Heart right ventricle (tissue), 16 donors: Measurements from ENCODE around the gene PACS1. TPM values are rescaled to one million over a fixed set of nuclear protein-coding genes. Genes with fewer than 3 reads are reported as not detected.

Experiments
- ATAC-seq, 8 donors: fragments of 200-7000 bp; cut with Tn5 transposase; one replicate each; pipeline ENCODE4 v1.9.1; 2020; ENCODE audit warnings: mild to moderate bottlenecking in 8 of 8, moderate library complexity in 8 of 8, moderate number of reproducible peaks in 1 of 8
- DNase-seq, 2 donors: peaks; one replicate each; pipeline ENCODE4 v3.0.0-alpha.2; 2020
- H3K27ac ChIP-seq, 10 donors: fragments of 200-600 bp; sonication (generic) in 2 of 10; one replicate each; pipeline versions ENCODE4 v1.5.0 to v1.8.0; 2020 to 2022; ENCODE audit warnings: mild to moderate bottlenecking in 3 of 10
- H3K27me3 ChIP-seq, 7 donors: fragments of 200-600 bp; one replicate each; pipeline ENCODE4 v1.8.0; 2021 to 2022; ENCODE audit warnings: mild to moderate bottlenecking in 2 of 7
- H3K36me3 ChIP-seq, 9 donors: fragments of 200-600 bp; sonication (generic) in 1 of 9; one replicate each; pipeline versions ENCODE4 v1.5.0 to v1.8.0; 2020 to 2022; ENCODE audit warnings: mild to moderate bottlenecking in 2 of 9
- H3K4me1 ChIP-seq, 9 donors: fragments of 200-600 bp; sonication (generic) in 1 of 9; one replicate each; pipeline versions ENCODE4 v1.5.0 to v1.8.0; 2020 to 2022; ENCODE audit warnings: mild to moderate bottlenecking in 4 of 9
- H3K4me3 ChIP-seq, 10 donors: fragments of 200-600 bp; sonication (generic) in 2 of 10; one replicate each; pipeline versions ENCODE4 v1.5.0 to v1.8.0; 2020 to 2022; ENCODE audit warnings: mild to moderate bottlenecking in 7 of 10, moderate library complexity in 2 of 10
- H3K9me3 ChIP-seq, 11 donors: fragments of 200-600 bp in 10 of 11; sonication (generic) in 2 of 11; one replicate each; pipeline versions ENCODE4 v1.5.0 to v1.8.0; 2013 to 2022; ENCODE audit warnings: mild to moderate bottlenecking in 2 of 11, control low read depth in 1 of 11, moderate library complexity in 1 of 11
- WGBS, 2 donors: extraction: QIAGEN DNeasy Blood & Tissue Kit; methylation state at CpG; one replicate each; pipeline ENCODE4 v1.1.7; 2013; ENCODE audit warnings: inconsistent platforms in 1 of 2; 5-methylcytosine and 5-hydroxymethylcytosine counted together
- intact Hi-C, 10 donors: fragments of 100-400 bp; cut with DNase I; formaldehyde crosslinking; loops; one replicate each; pipeline versions ENCODE4 v1.11.1 to v1.14.2; 2022
- polyA plus RNA-seq, 2 donors: library from polyadenylated mRNA; stranded (reverse); fragments of 200-250 nt; gene quantifications; one replicate each; pipeline ENCODE4 v1.2.3, GENCODE V29; 2013
- total RNA-seq, 10 donors: library from RNA; stranded (reverse); fragmentation: NEBNext Ultra II Directional in 3 of 10; extraction: Animal tissue kit (Norgen Biotek cat#: 25700) in 3 of 10; gene quantifications; one replicate each; pipeline versions ENCODE4 v1.2.1 to v1.2.4, GENCODE V29; 2021 to 2023
- TF ChIP-seq, protein P1 (sequence below), 9 donors: fragments of 200-600 bp; sonication (generic) in 2 of 9; IDR thresholded peaks; one replicate each; pipeline versions ENCODE4 v1.5.0 to v1.8.0; 2021 to 2022; ENCODE audit warnings: antibody characterized with exemption in 9 of 9, mild to moderate bottlenecking in 5 of 9, moderate library complexity in 1 of 9
- donor health status: Arrhythmogenic right ventricular cardiomyopathy.
- donor health status: ischemic (EF 13 %, LVEDD 7.1; RV severe dilation, severe dysfunction).
- donor health status: healthy with polysubstance abuse.
- donor health status: DM: no; HTN: yes; CAD: no.
- donor health status: DM: no; HTN: no; CAD: no.
- donor health status: ischemic (EF 25% LVEDD 6.9; RV normal size, moderate dysfunction).
- donor health status: ischemic (EF 25% LVEDD 5.7; RV mildly dilated, moderate dysfunction).
- donor health status: healthy.
- donor health status: DM: yes; HTN: yes; CAD: no.
- donor health status: Ischemic cardiomyopathy.
- donor health status: ischemic (EF 35%, LVEDD 5.7; RV mildly dilated, moderate dysfunction).
- donor health status: nonischemic (EF 11% LVEDD 7.7; RV severe dilation, severe dysfunction).
- donor health status: DM: yes; HTN: yes; CAD: no.
- donor health status: PGD.
- donor health status: ischemic (EF 29% LVEDD 5.4; RV normal size, mild dysfunction).
- donor health status: nonischemic (EF 23%, LVEDD 6.1; RV moderate dilation, normal function).

PACS1 gene
- total and polyA plus RNA-seq, 12 donors, result 24.1 to 121 (median 69.7) TPM

DNA sequence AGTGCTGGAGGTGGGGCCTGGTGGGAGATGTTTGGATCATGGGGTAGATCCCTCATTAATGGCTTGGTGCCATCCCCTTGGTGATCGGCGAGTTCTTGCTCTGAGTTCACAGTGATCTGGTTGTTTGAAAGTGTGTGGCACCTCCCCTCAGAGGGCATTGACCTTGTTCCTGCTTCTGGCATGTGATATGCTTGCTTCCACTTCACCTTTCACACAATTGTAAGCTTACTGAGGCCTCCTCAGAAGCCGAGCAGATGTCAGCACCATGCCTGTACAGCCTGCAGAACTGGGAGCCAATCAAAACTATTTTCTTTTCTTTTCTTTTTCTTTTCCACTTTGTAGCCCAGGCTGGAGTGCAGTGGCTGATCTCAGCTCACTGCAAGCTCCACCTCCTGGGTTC, 32.7 kb upstream of the PACS1 start:
- DNase-seq (no peak), ATAC-seq (no peak)
- Histone ChIP-seq H3K36me3 (no peaks in the 10 kb centered on the region), H3K27ac (no peak overlapping the region), H3K4me1 (peaks cover 0 to 5% (median 0%) of the 10 kb centered on the region in 9 donors), H3K4me3 (no peak overlapping the region), H3K27me3 (no peaks in the 10 kb centered on the region), H3K9me3 (no peaks in the 10 kb centered on the region)
- TF ChIP-seq, protein P1, sequence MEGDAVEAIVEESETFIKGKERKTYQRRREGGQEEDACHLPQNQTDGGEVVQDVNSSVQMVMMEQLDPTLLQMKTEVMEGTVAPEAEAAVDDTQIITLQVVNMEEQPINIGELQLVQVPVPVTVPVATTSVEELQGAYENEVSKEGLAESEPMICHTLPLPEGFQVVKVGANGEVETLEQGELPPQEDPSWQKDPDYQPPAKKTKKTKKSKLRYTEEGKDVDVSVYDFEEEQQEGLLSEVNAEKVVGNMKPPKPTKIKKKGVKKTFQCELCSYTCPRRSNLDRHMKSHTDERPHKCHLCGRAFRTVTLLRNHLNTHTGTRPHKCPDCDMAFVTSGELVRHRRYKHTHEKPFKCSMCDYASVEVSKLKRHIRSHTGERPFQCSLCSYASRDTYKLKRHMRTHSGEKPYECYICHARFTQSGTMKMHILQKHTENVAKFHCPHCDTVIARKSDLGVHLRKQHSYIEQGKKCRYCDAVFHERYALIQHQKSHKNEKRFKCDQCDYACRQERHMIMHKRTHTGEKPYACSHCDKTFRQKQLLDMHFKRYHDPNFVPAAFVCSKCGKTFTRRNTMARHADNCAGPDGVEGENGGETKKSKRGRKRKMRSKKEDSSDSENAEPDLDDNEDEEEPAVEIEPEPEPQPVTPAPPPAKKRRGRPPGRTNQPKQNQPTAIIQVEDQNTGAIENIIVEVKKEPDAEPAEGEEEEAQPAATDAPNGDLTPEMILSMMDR (IDR thresholded peaks at IDR 0.05), result no peak
- WGBS, 2 donors, result 85 to 91% methylated on average over 3 of the region's 3 CpGs
- intact Hi-C loops, result no loop called here

GRCh38 chr11:66039765-66040164, 30.3 kb upstream of the PACS1 start:
- intact Hi-C loops, result no loop called here
- Histone ChIP-seq H3K9me3 (no peaks in the 10 kb centered on the region), H3K4me3 (no peak overlapping the region), H3K27me3 (no peaks in the 10 kb centered on the region), H3K27ac (no peak overlapping the region), H3K4me1 (peaks cover 0 to 5% (median 0%) of the 10 kb centered on the region in 9 donors), H3K36me3 (no peaks in the 10 kb centered on the region)
- no peak for DNase-seq
- TF ChIP-seq, protein P1 (IDR thresholded peaks at IDR 0.05), result no peak
- WGBS, 2 donors, result 80% methylated on average over 3 of the region's 3 CpGs
- no peak for ATAC-seq

- TF ChIP-seq, protein P1 (IDR thresholded peaks at IDR 0.05), result no peak
- peaks cover 0 to 16% (median 5%) of the 10 kb centered on the region in 9 donors for H3K4me1 ChIP-seq
- no peak for DNase-seq
- H3K27me3 ChIP-seq, result peaks cover 0 to 4% (median 0%) of the 10 kb centered on the region in 7 donors
- WGBS, 2 donors, result 95 to 96% methylated on average over 70 to 81 of the region's 81 CpGs
- H3K9me3 ChIP-seq, result no peaks in the 10 kb centered on the region
- no peaks in the 10 kb centered on the region for H3K36me3 ChIP-seq
- no peak overlapping the region for H3K4me3 ChIP-seq
- intact Hi-C loops, result no loop called here
- no peak overlapping the region for H3K27ac ChIP-seq
- no peak for ATAC-seq
Observed at GRCh38 chr11:66042227-66042995, 27.7 kb upstream of the PACS1 start.

GRCh38 chr11:66042996-66043906, 26.8 kb upstream of the PACS1 start:
- TF ChIP-seq, protein P1 (IDR thresholded peaks at IDR 0.05), result no peak
- intact Hi-C loops, result no loop called here
- ATAC-seq (no peak), DNase-seq (no peak)
- H3K4me3 ChIP-seq, result no peak overlapping the region
- WGBS, 2 donors, result 97% methylated on average over 87 to 88 of the region's 88 CpGs
- peaks cover 0 to 12% (median 7%) of the 10 kb centered on the region in 7 donors for H3K27me3 ChIP-seq
- H3K9me3 ChIP-seq, result no peaks in the 10 kb centered on the region
- H3K36me3 ChIP-seq, result no peaks in the 10 kb centered on the region
- peaks cover 0 to 24% (median 10%) of the 10 kb centered on the region in 9 donors for H3K4me1 ChIP-seq
- no peak overlapping the region for H3K27ac ChIP-seq
